ENCODE results near the gene EDRF1.

EDRF1 gene

DNA sequence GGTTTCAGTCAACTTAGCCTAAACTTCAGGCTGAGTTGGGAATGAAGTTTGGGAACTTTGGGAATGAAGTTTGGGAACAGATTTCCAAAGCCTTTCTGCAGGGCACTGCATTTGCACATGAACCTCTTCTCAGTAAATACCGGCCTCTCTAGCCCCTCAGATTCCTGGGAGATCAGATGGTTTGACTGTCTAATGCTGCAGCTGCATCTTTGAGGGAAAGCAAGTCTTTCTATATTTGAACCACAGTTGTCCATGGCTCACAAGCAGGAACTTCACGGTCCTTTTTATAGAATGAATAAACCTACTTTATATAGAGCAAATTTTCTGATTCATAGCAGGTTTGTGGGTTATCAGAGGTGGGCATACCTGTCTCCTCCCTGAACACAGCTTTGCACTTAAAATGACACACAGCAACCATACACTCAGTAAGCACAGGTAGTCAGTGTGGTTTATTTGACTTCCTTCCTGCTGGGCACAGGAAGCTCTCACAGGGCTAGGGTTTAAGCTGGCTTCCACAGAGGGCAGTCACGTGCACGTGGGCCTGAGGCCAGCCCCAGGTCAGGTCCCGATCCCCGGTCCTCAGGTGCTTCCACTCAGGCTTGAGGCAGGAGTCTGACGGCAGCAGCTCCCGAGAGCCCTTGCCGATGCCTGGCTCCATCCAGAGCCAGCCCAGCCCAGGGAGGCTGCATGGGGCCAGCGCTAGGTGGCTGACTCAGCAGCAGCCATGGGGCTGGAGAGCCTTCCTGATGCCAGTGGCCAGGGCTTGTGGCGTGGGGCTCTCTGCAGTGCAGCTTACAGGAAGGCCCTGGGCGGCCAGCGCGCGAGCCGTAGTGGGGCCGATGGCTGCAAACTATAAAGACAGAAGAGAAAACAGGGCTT lies 68.9 kb downstream of the EDRF1 start:
- DNase-seq: no peak

GRCh38 chr10:125792342-125793300 lies 73.1 kb downstream of the EDRF1 start:
- DNase-seq: no peak

DNA sequence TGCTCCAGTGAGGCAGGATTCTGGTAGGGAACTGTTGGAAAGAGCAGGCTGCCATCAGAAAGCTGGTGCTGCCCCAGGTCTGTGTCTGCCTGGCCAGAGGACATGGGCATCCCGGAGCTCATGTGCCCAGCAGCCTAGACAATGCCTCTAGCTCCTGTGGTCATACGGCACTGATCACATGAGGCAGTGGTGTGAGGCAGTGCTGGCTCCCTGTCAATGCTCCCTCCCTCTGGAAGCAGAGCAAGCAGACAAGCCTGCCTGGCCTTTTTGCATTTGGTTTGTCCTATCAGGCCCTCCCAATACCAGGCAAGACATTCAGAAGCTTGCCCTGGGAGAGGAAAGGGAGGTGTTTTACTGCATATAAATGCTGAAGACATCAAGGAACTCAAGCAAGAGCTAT lies 75.6 kb downstream of the EDRF1 start:
- DNase-seq: no peak

DNA sequence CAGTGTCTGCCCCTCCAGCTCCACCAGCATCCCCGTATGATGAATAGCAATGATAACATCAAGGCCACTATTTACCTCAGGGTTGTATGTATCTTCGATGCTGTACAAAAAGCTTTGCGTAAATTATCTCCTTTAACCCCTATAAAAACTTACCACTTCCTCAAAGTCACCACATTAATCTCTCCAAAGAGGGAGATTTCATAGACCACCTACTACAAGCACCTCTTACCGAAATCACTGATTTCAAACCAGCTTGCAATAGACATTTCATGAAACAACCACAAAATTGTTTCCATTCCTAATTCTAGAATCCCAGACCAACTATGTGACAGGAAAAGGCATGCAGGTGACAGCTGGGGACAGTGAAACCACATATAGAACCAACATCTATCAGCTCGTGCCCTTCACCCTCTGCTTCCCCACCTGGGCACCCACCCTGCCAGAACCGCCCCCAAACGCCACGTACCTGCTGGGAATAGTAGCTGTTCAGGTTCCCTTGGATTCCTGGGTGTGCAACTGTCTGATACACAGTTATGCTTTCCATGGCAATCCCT lies 76.2 kb downstream of the EDRF1 start:
- no peak for DNase-seq

- no peak for DNase-seq
These were observed 77.9 kb downstream of the EDRF1 start for GRCh38 chr10:125797424-125797823.

GRCh38 chr10:125797994-125798662 lies 78.6 kb downstream of the EDRF1 start:
- DNase-seq: no peak

DNA sequence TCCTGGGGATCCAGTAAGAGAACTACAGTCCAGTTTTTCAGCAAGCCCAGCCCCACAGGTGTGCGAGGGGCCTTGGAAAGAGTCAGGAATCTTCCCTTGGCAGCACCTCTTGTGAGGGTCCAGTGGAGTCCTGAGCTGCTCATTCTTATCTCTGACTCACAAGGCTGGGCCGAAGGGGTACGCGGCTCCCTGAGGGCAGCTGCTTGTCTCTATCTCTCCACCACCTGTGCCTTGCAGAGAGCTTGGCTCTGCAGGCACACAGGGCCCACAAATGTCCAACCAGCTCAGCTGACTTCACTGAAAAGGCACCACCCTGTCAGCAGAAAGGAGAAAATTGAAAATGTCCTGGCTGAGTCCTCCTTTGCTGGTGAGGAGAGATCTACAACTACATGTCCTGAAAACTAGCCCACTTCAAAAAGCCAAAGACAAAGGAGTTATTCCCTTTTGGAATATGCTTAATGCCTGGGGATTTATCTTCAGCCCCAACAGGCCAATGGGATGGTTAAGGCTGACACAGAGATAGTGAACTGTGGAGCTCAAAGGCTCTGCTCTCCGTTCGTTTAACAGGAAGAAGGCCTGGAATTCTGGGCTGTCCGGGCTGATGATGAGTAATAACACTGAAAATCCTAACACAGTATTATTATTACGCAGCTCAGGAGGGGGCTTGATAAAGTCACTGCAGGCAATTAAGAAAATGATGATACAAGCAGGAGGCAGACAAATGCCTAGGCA lies 80.1 kb downstream of the EDRF1 start:
- no peak for DNase-seq

- no peak for DNase-seq
These were observed 82.1 kb downstream of the EDRF1 start for GRCh38 chr10:125801574-125801973.

GRCh38 chr10:125802131-125802530 lies 82.6 kb downstream of the EDRF1 start:
- no peak for DNase-seq

DNA sequence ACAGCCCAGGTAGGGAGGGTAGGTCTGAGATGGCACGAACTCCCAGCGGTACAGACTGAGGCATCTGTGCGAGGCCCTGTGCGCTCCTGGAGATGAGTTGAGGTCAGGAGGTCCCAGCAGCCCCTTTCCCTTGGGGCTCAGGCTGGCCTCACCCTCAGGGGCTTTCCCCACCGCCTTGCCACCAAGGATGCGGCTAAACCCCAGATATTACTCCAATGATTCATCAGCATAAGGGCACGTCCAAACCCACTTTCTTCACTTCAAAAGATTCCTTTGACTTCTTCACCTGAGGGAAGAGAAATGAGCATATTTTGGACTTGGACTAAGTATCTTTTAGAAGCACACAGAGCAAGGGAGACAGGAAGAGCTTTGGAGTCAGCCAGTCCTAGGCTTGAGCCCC lies 83.2 kb downstream of the EDRF1 start:
- no peak for DNase-seq

GRCh38 chr10:125808047-125808446 lies 88.5 kb downstream of the EDRF1 start:
- DNase-seq: no peak

DNA sequence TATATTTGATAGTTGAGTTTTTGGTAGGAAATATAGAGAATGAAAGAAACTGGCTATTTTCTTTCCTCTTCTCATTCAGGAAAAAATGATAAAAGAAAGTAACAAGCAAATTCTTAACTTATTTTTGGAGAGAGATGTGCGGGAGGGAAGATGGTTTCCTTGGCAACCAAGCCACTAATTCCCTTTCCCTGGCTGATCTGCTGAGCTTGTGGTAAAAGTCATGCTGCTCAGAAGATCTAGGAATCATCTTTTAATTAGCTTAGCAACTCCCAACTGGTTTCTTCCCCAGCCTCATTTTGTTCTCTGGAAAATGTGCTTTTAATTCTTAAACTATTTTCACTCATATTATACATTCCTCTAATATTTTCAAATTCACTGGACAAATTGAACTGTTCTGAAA lies 91.7 kb downstream of the EDRF1 start:
- no peak for DNase-seq

- DNase-seq: no peak
These were observed 92.7 kb downstream of the EDRF1 start for GRCh38 chr10:125812128-125812750.

Data from CD4-positive, alpha-beta T cell treated with Interleukin-15 for 1 hour (primary cell).